GM12892 (cell line): Measurements from ENCODE around the gene CNOT2.

Experiments
- POLR2A ChIP-seq: IDR thresholded peaks from 2 replicates; pipeline ENCODE4 v1.6.1; 2011; ENCODE audit warnings: low read depth, low read length, control low read depth
- POLR2AphosphoS5 ChIP-seq: IDR thresholded peaks from 2 replicates; pipeline ENCODE4 v1.6.1; 2011; ENCODE audit warnings: low read depth, low read length, control low read depth
- TAF1 ChIP-seq: IDR thresholded peaks from 2 replicates; pipeline ENCODE4 v1.6.1; 2011; ENCODE audit warnings: low read depth, mild to moderate bottlenecking, control low read depth, low read length, borderline replicate concordance

DNA sequence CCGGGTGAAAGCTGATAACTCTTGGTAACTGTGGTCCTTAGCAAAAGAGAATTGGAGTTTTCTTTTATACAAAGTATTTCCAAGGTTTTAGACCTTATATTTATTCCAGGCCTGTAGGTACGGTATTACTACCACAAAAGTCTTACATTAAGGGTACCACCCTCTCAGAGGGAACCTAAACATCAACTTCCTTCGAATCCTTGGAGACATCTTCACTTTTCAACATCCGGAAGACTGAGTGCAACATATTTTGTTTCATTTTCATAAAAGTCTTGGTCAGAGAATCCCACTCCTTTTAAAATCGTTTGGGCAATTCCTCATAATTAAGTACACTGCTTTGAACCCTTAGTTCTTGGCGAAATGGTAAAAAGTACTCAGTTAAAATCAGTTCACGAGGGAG lies 1.2 kb downstream of the CNOT2 start:
- no peak for TF ChIP-seq POLR2A
- TF ChIP-seq POLR2AphosphoS5 = no peak
- no peak for TF ChIP-seq TAF1
